ENCODE data around the gene PRELP.

The PRELP gene

DNA sequence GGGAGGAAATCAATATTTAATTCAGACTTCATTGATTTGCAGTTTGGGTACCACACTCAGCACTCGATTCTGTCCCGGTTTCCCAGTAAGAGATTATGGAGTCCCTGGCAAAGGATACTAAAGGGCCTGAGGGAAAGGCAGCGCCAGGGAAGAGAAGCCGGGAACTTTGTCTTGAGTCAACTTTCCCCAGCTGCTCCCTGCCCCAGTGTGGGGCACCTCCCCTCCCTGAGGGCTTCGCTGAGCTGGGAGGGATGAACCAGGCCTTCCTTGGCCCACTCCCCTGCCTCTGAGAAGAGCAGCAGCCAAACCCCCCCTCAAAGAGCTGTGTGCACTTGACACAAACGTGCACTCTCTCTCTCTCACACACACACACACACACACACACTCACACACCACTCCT is 51.0 kb downstream of the PRELP start:
- no peak for DNase-seq

DNA sequence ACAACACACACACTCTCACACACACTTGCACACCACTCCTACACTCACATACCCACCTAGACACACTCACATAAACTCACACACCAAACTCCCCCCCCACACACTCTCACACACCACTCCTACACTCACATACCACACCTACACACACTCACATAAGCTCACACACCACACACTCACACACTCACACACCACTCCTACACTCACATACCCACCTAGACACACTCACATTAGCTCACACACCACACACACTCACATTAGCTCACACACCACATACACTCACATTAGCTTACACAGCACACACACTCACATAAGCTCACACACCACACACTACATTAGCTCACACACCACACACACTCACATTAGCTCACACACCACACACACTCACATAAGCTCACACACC is 51.4 kb downstream of the PRELP start:
- DNase-seq: no peak

DNA sequence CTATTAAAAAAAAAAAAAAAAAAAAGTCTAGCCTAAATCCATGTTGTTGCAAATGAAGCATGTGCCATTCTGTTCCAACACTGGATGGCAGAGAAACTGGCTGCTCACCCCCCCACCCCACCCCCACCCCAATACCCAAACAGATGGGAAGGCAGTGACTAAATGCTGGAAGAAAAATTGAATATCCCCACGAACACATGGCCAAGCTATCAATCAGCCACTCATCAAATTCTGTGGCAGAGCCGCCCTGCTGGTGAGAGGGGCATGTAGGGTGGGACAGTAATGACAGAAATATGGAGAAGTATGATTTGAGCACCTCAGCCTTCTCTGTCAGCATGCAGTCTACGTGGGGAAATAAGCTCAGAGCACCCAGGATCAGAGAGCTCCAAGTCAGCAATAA is 52.5 kb downstream of the PRELP start:
- DNase-seq: no peak

DNA sequence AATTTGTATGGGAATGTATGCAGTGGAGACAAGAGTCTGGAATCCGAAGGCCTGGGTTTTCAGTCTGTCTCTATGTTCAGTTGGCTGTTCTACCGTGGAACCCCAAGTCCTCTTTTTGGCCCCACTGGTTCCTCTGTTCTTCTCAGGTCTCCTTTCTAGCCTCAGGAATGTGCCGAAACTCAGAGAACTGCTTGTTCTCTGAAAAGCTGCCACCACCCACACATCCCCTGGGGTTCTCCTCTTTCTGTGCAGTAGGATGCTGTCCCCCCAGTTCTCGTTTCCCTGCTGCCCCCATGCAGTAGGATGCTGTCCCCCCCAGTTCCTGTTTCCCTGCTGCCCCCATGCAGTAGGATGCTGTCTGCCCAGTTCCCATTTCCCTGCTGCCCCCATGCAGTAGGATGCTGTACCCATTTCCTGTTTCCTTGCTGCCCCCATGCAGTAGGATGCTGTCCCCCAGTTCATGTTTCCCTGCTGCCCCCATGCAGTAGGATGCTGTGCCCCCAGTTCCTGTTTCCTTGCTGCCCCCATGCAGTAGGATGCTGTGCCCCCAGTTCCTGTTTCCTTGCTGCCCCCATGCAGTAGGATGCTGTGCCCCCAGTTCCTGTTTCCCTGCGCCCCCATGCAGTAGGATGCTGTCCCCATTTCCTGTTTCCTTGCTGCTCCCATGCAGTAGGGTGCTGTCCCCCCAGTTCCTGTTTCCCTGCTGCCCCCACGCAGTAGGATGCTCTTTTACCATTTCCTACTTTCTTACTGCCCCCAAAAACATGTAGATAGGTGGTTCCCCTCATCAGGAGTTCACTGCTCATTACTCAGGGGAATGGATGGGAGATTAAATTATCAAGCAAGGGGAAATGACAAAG is 53.6 kb downstream of the PRELP start:
- no peak for DNase-seq

DNA sequence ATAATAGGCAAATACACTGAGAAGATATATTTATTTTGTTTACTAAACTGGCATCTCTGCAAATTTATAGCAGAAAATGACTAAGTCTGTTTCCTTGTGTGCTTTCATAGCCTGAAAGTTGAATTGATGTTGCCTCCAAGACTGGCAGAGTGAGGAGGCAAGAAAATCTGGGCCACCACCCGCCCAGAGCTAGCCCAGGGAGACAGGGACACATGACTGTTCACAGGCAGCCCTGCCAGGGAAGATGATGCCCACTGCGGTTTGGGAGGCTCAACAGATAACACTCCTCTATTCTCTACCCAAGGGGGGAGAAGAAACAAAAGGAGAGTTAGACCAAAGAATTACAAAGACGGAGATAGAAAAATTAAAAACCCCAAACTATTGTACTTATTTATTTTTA is 55.5 kb downstream of the PRELP start:
- no peak for DNase-seq

DNA sequence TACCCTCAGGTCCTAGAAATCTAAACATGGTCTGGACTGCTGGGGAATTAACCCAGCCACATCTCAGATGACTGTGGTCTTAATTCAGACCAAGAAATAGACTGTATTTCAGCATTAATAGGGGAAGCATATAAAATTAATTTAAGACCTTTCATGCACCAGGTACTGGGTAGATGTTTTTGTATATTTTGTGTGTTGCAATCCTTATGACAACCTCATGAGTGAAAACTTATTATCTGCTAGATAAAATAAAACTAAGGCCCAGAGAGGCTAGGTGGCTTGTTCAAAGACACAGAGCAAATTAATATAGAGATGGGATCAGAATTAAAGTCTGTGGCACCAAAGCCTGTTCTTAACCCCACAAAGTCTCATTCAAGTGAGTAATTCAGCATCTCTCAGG is 58.4 kb downstream of the PRELP start:
- DNase-seq: no peak

DNA sequence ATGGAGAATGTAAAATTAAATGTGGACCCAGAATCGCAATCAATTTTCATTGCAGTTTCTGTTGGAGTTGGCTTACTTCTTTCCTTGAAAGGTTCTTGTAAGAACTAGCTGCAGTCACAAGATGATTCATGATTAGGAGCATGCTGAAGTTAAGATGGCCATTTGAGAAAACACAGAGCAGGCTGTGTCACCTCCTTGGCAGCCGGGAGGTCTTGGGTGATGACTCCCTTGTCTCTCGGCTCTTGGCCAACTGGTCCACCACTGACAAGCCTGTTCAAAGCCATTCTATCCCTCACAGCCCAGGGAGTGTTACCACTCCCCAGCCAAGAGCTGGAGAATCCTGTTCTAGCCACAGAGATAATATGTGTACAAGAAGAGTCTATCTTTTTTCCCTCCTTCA is 58.9 kb downstream of the PRELP start:
- peak; percentile 95 for DNase-seq

DNA sequence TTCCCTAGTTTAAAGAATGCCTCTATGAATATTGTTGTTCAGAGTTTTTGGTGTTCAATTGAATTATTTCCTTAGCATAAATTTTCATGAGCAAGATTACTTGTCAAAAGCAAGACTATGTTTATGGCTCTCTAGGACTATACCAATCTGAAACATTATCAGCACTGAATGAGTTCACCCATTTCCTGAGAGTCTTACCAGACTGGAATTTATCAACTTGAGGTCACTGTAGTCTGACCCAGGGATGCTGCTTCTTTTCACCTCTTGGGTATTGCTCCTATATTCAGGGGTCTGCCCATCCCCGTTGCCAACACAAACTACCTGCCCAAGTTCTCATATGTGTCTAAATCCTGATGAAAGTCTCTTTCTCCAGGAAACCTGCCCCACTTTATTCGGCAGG is 61.0 kb downstream of the PRELP start:
- DNase-seq: peak; percentile 17

DNA sequence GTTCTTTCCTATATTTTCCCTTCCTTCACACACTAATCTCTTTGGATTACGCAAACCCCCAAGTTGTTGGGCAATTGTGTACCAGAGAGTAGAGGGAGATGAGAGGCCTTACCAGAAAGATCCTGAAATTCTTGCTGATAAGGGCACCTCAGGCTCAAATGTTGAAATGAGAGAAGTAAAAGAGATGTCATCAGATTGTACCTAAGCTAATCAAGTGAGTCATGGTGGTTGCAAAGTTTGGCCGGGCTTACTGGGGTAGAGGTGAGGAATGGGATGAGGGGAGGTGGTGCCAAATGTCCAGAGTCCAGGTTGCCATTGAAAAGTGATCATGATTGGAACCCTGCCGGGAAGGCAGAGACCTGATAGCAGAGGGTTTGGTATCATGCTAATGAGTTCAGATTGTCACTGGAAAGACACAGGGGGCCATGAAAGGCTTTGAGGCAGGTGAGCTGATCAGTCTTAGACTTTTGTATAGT is 61.4 kb downstream of the PRELP start:
- peak; percentile 65 for DNase-seq

DNA sequence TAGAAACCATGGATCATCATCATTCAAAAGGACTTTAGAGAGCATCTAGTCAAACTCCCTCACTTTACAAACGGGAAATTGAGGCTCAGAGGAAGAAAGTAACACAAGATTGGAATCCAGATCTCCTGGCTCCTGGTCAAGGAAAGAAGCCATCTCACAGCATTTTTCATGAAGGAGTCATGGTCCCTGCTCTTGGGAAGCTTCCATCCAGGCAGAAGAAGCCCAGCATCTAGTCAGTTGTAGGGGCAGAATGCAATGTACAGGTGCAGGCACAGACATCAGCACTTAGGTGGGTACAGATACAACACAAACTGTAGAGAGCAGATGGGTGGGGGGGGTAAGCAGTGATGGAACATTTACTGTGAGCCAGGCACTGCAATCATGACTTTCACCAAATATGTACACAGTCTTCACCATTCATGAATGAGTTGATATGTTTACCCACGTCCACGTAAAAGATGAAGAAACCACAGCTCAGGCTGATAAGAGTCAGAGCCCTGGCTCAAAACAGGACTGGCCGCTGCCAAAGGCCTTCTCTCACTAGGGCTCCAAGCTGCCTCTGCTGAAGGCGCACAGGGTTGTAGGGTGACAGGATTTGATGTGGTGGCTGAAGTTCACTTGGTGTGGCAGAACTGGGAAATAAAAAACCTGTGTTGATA is 62.3 kb downstream of the PRELP start:
- DNase-seq: peak; percentile 40

DNA sequence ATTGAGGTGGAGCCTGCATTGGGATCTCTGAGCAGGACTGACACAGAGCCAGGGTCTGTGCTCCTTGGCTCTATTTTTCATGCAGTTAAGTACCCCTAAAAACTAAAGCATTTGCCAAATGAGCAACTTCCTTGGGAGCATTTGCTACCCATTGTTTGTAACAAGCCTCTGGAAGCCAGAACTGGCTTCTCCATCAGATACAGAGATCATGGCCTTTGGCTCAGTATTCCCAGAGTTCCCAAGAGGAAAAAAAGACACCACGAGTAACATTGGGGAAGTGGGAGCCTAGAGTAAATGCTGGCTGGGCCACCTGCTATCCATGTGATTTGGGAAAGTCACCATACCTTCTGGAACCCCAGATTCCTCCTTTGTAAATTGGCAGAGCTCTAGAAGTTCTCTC is 63.1 kb downstream of the PRELP start:
- DNase-seq: no peak

DNA sequence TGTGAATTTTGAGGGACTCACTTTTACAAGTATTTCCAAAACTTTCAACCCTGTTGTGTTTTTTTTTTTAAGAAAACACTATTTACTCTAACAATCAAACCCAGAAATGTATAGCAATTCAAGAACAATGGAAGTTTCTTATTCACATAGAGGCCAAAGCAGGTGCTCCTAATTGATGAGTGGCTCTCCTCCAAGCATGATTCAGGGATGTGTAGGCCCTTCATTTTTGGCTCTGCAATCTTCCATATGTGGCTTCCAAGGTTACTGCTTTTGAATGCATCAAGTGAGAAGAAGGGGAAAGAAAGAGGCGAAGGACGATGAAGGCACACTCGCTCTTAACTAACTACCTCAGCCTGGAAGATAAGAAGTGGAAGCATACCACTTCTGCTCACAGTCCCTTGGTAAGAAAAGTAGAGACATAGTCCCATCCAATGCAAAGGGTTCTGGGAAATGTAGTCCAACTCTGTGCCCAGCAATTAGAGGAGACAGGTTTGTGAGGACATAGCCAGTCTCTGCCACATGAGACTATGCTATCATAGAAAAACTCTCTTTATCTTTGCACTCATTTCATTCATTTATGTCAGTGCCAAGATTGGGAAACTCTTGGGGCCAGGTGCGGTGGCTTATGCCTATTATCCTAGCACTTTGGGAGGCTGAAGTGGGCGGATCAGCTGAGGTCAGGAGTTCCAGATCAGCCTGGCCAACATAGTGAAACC is 64.4 kb downstream of the PRELP start:
- DNase-seq: no peak
